T-helper 2 cell (primary cell): ENCODE measurements around the gene CNNM1.

Experiments used
- DNase-seq, 5 experiments: peaks; one replicate each; pipeline versions ENCODE4 v3.0.0 to v3.0.0-alpha.2; 2012 to 2022

Gene CNNM1

GRCh38 chr10:99421233-99421739 is 92.1 kb downstream of the CNNM1 start:
- DNase-seq: no peak

- no peak for DNase-seq
Measured at GRCh38 chr10:99422529-99423096, 93.5 kb downstream of the CNNM1 start.

GRCh38 chr10:99424656-99425055 is 95.5 kb downstream of the CNNM1 start:
- no peak for DNase-seq

GRCh38 chr10:99425204-99425603 is 96.0 kb downstream of the CNNM1 start:
- DNase-seq: no peak

GRCh38 chr10:99426689-99427088 is 97.5 kb downstream of the CNNM1 start:
- no peak for DNase-seq

GRCh38 chr10:99427566-99428190 is 98.5 kb downstream of the CNNM1 start:
- DNase-seq: no peak

- no peak for DNase-seq
Measured at GRCh38 chr10:99429517-99430095, 100.5 kb downstream of the CNNM1 start.

- DNase-seq: no peak
Measured at GRCh38 chr10:99430116-99430450, 100.9 kb downstream of the CNNM1 start.

GRCh38 chr10:99430451-99431189 is 101.5 kb downstream of the CNNM1 start, which contains the start of gene GOT1:
GOT1 (minus strand) TSS chr10:99430624; CDS start chr10:99430565, 59 bp downstream.
- DNase-seq: peak; percentile 83 to 98 (median 90)

- peak in 1 of 5 experiments; percentile 6 for DNase-seq
Measured at GRCh38 chr10:99431190-99431760, 102.1 kb downstream of the CNNM1 start.

GRCh38 chr10:99432047-99432446 is 102.9 kb downstream of the CNNM1 start:
- no peak for DNase-seq

GRCh38 chr10:99432881-99433280 is 103.7 kb downstream of the CNNM1 start:
- no peak for DNase-seq

GRCh38 chr10:99433378-99434020 is 104.3 kb downstream of the CNNM1 start:
- DNase-seq: no peak

- DNase-seq: peak in 1 of 5 experiments; percentile 47
Measured at GRCh38 chr10:99435986-99436638, 107.0 kb downstream of the CNNM1 start.

GRCh38 chr10:99438890-99439289 is 109.7 kb downstream of the CNNM1 start:
- DNase-seq: no peak

- DNase-seq: no peak
Measured at GRCh38 chr10:99442394-99442793, 113.2 kb downstream of the CNNM1 start.

GRCh38 chr10:99443500-99443899 is 114.3 kb downstream of the CNNM1 start:
- no peak for DNase-seq
